GM20000 (cell line): ENCODE measurements around the gene UBE3D.

ENCODE experiments used
- DNase-seq: peaks from one replicate; pipeline ENCODE4 v3.0.0; 2012; ENCODE audit warnings: low spot score
- CTCF ChIP-seq: IDR thresholded peaks from 2 replicates; pipeline ENCODE4 v1.5.1; 2012; ENCODE audit warnings: mild to moderate bottlenecking, control low read depth; ENCODE audit errors: extremely low read depth, missing control alignments

Gene UBE3D

GRCh38 chr6:82989736-82990290 lies 75.8 kb downstream of the UBE3D start:
- no peak for DNase-seq
- no peak for TF ChIP-seq CTCF

GRCh38 chr6:82988930-82989351 lies 76.7 kb downstream of the UBE3D start:
- no peak for TF ChIP-seq CTCF
- no peak for DNase-seq

GRCh38 chr6:82987951-82988350 lies 77.7 kb downstream of the UBE3D start:
- no peak for DNase-seq
- TF ChIP-seq CTCF: no peak

- TF ChIP-seq CTCF: no peak
- no peak for DNase-seq
These were observed 78.2 kb downstream of the UBE3D start for GRCh38 chr6:82987416-82987815.

GRCh38 chr6:82984720-82985119 lies 80.9 kb downstream of the UBE3D start:
- TF ChIP-seq CTCF: no peak
- no peak for DNase-seq

- TF ChIP-seq CTCF: no peak
- no peak for DNase-seq
These were observed 85.6 kb downstream of the UBE3D start for GRCh38 chr6:82980086-82980485.

GRCh38 chr6:82979657-82980056 lies 86.0 kb downstream of the UBE3D start:
- no peak for TF ChIP-seq CTCF
- DNase-seq: no peak
